SU-DHL-6 (cell line): ENCODE results near the gene TMCC2.

Experiments
- H2AFZ ChIP-seq: fragments of 200-600 bp; sonication (generic); 2 replicates; pipeline ENCODE4 v1.6.1; 2014; ENCODE audit warnings: low read depth, mild to moderate bottlenecking, moderate library complexity, mixed read lengths, antibody characterized with exemption, low read length; ENCODE audit not compliant: severe bottlenecking
- H3F3A ChIP-seq: fragments of 200-600 bp; shearing (Covaris generic); 2 replicates; pipeline ENCODE4 v1.6.0; 2016; ENCODE audit warnings: antibody characterized with exemption, mild to moderate bottlenecking; ENCODE audit not compliant: insufficient read depth
- H3K27ac ChIP-seq: fragments of 200-600 bp; sonication (generic); 2 replicates; pipeline ENCODE4 v1.5.1; 2016; ENCODE audit warnings: low read depth, mild to moderate bottlenecking, low read length, moderate library complexity, mixed read lengths
- H3K27me3 ChIP-seq: fragments of 200-600 bp; sonication (generic), shearing (Covaris generic); 2 replicates; pipeline ENCODE4 v1.6.0; 2014; ENCODE audit warnings: mild to moderate bottlenecking, low read length
- H3K36me3 ChIP-seq: fragments of 200-600 bp; sonication (generic); 2 replicates; pipeline ENCODE4 v1.6.1; 2014; ENCODE audit warnings: mild to moderate bottlenecking, low read length, mixed read lengths
- H3K4me2 ChIP-seq: fragments of 300-600, 200-600 bp; shearing (Covaris generic), sonication (generic); 2 replicates; pipeline ENCODE4 v1.6.0; 2014; ENCODE audit warnings: low read length, low read depth, mild to moderate bottlenecking; ENCODE audit not compliant: poor library complexity, severe bottlenecking
- H3K4me3 ChIP-seq: fragments of 200-600 bp; sonication (generic); 2 replicates; pipeline ENCODE4 v1.5.1; 2014; ENCODE audit warnings: antibody characterized with exemption, low read length, mild to moderate bottlenecking, mixed read lengths; ENCODE audit not compliant: insufficient read depth, poor library complexity, severe bottlenecking
- H3K79me2 ChIP-seq: fragments of 200-600 bp; sonication (generic); 2 replicates; pipeline ENCODE4 v1.6.1; 2014; ENCODE audit warnings: mild to moderate bottlenecking, low read length, moderate library complexity; ENCODE audit not compliant: insufficient read depth
- H3K9ac ChIP-seq: fragments of 200-600 bp; sonication (generic); 2 replicates; pipeline ENCODE4 v1.7.0; 2014; ENCODE audit warnings: mild to moderate bottlenecking, low read length
- H3K9me2 ChIP-seq: fragments of 200-600 bp; sonication (generic); replicated peaks from 2 replicates; pipeline ENCODE4 v1.6.1; 2014; ENCODE audit warnings: low read length; ENCODE audit not compliant: insufficient read depth
- H3K9me3 ChIP-seq: fragments of 200-600 bp; sonication (generic); 2 replicates; pipeline ENCODE4 v1.6.1; 2014; ENCODE audit warnings: low read length, mixed read lengths; ENCODE audit not compliant: insufficient read depth
- H4K20me1 ChIP-seq: fragments of 200-600 bp; sonication (generic); 2 replicates; pipeline ENCODE4 v1.6.1; 2014; ENCODE audit warnings: low read depth, mild to moderate bottlenecking, antibody characterized with exemption, low read length, moderate library complexity, mixed read lengths
- EZH2phosphoT487 ChIP-seq: fragments of 200-600 bp; sonication (generic), shearing (Covaris generic); conservative IDR thresholded peaks from 2 replicates; pipeline ENCODE4 v1.6.1; 2018; ENCODE audit warnings: mild to moderate bottlenecking, antibody characterized with exemption, low read length, moderate library complexity, mixed read lengths
- TF ChIP-seq, protein P1 (sequence below): fragments of 200-600 bp; sonication (generic); IDR thresholded peaks from one replicate; pipeline ENCODE4 v1.5.1; 2017; ENCODE audit warnings: antibody characterized with exemption, mild to moderate bottlenecking, low read length, moderate library complexity; ENCODE audit not compliant: insufficient read depth, poor library complexity, severe bottlenecking

The TMCC2 gene

DNA sequence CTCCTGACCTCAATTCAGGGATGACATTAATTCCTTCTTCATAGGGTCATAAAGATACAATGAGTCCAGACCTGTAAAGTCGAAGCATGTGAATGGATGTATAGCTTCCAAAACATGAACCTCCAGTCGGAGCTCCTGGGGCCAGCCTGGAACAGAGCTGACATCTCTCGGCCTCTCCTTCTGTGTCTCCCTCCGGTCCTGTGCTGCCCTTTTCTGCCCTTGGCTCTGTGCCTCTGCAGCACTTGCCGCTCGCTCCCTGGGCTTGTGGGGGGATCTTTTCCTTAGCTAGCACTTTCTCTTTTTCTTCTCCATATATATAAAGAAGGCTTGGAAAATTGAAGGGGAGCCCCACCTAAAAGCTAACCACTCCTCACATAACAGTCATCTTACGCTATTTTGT is 42.5 kb downstream of the TMCC2 start:
- H3K36me3 ChIP-seq: no peaks in the 10 kb centered on the region
- no peaks in the 10 kb centered on the region for H3K79me2 ChIP-seq

DNA sequence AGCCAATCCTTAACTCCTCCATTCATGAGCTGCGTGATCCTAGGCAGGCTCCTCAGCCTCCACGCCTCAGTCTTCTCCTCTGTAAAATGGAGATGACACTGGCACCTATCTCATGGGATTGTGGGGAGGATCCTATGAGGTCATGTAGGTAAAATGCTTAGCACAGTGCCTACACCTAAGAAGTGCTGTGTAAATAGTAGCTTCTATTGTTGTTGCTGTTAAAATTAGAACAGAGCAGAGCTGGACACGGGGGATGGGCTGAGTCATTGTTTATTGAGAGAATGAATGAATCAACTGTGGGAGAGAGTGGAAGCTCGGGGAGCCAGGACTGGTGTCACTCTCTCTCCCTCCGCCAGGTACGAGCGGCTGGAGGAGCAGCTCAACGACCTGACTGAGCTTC is 43.0 kb downstream of the TMCC2 start:
- H3K9me2 ChIP-seq: no peaks in the 10 kb centered on the region
- H3K27me3 ChIP-seq: no peaks in the 10 kb centered on the region
- H3F3A ChIP-seq: peaks cover 7% of the 10 kb centered on the region; the same call in 1 of the 2 replicates
- no peak overlapping the region for H3K4me2 ChIP-seq
- TF ChIP-seq, protein P1, sequence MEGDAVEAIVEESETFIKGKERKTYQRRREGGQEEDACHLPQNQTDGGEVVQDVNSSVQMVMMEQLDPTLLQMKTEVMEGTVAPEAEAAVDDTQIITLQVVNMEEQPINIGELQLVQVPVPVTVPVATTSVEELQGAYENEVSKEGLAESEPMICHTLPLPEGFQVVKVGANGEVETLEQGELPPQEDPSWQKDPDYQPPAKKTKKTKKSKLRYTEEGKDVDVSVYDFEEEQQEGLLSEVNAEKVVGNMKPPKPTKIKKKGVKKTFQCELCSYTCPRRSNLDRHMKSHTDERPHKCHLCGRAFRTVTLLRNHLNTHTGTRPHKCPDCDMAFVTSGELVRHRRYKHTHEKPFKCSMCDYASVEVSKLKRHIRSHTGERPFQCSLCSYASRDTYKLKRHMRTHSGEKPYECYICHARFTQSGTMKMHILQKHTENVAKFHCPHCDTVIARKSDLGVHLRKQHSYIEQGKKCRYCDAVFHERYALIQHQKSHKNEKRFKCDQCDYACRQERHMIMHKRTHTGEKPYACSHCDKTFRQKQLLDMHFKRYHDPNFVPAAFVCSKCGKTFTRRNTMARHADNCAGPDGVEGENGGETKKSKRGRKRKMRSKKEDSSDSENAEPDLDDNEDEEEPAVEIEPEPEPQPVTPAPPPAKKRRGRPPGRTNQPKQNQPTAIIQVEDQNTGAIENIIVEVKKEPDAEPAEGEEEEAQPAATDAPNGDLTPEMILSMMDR: no peak
- no peak for TF ChIP-seq EZH2phosphoT487
- no peak overlapping the region for H3K9ac ChIP-seq
- no peak overlapping the region for H2AFZ ChIP-seq
- no peaks in the 10 kb centered on the region for H3K9me3 ChIP-seq
- H3K4me3 ChIP-seq: no peak overlapping the region
- H4K20me1 ChIP-seq: no peaks in the 10 kb centered on the region
- no peak overlapping the region for H3K27ac ChIP-seq
- H3K36me3 ChIP-seq: no peaks in the 10 kb centered on the region
- no peaks in the 10 kb centered on the region for H3K79me2 ChIP-seq

More for the DNA sequence above, 42.5 kb downstream of the TMCC2 start:
- Histone ChIP-seq H2AFZ (no peak overlapping the region), H3K9me2 (no peaks in the 10 kb centered on the region), H3K4me3 (no peak overlapping the region), H3K9me3 (no peaks in the 10 kb centered on the region), H3K27me3 (no peaks in the 10 kb centered on the region), H3K9ac (no peak overlapping the region), H3F3A (peaks cover 7% of the 10 kb centered on the region; the same call in 1 of the 2 replicates), H3K4me2 (no peak overlapping the region), H3K27ac (no peak overlapping the region), H4K20me1 (no peaks in the 10 kb centered on the region)
- TF ChIP-seq, protein P1: no peak
- TF ChIP-seq EZH2phosphoT487: no peak

DNA sequence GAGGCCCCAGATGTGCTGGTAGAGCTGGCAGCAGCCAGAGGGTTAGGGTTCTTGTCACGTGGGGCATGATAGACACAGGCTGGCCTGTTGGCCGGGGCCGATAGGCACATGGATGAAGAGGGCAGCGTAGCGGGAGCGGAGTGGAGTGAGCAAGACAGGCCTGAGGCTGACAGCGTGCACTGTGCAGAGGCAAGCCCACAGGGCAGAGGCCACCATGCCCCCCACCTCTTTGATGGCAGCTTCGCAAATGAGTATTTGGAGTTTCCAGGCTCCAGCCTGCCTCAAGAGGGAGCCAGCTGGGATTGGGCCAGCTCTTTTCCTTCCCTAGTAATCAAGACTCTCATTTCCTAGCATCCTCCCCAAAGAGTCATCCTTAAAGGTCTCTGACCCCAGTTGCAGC is 43.5 kb downstream of the TMCC2 start:
- H4K20me1 ChIP-seq: no peaks in the 10 kb centered on the region
- H3K27me3 ChIP-seq: no peaks in the 10 kb centered on the region
- TF ChIP-seq, protein P1: no peak
- no peak for TF ChIP-seq EZH2phosphoT487
- no peak overlapping the region for H3K27ac ChIP-seq
- peaks cover 7% of the 10 kb centered on the region; the same call in 1 of the 2 replicates for H3F3A ChIP-seq
- no peaks in the 10 kb centered on the region for H3K9me2 ChIP-seq
- H3K4me2 ChIP-seq: no peak overlapping the region
- H3K79me2 ChIP-seq: no peaks in the 10 kb centered on the region
- H2AFZ ChIP-seq: no peak overlapping the region
- H3K9ac ChIP-seq: no peak overlapping the region
- H3K4me3 ChIP-seq: no peak overlapping the region
- no peaks in the 10 kb centered on the region for H3K9me3 ChIP-seq
- H3K36me3 ChIP-seq: no peaks in the 10 kb centered on the region

- Histone ChIP-seq H3K9ac (no peak overlapping the region), H3K27ac (no peak overlapping the region), H3K79me2 (no peaks in the 10 kb centered on the region), H3K9me3 (no peaks in the 10 kb centered on the region), H3K4me3 (no peak overlapping the region), H3K4me2 (no peak overlapping the region), H3K36me3 (no peaks in the 10 kb centered on the region), H3K9me2 (no peaks in the 10 kb centered on the region), H4K20me1 (no peaks in the 10 kb centered on the region), H2AFZ (no peak overlapping the region), H3F3A (peaks cover 7% of the 10 kb centered on the region; the same call in 1 of the 2 replicates), H3K27me3 (no peaks in the 10 kb centered on the region)
- TF ChIP-seq, protein P1: no peak
- no peak for TF ChIP-seq EZH2phosphoT487
These were observed 44.0 kb downstream of the TMCC2 start for GRCh38 chr1:205271745-205272144.
